Measurements from ENCODE around the gene SLC35F4.

DNA sequence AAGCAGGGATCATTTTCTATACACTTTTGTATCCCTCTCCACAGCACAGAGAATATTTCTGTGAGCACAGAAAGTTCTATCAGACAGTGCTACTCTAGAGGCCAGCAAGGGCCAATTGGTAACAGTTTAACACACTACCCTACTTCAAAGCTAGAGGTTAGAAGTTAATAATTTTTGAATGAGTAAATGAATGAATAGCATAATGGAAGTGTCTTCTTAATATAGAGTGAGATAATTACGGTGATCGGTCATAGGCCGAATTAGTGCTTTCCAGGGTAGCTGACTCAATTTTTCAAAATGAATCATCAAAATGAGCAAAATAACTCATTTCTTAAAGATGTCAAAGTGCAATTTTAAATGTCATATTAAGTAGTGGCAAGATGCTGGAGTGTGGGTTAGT lies 305.2 kb downstream of the SLC35F4 start:
- TF ChIP-seq POLR2A (IDR thresholded peaks at IDR 0.05): no peak
- no peak for TF ChIP-seq CTCF (IDR thresholded peaks at IDR 0.05)
